Measurements from ENCODE around the gene PDCD6IP.

PDCD6IP gene

GRCh38 chr3:33909547-33909946 lies 111.1 kb downstream of the PDCD6IP start:
- TF ChIP-seq ZNF16 (tag by site-specific recombination; IDR thresholded peaks at IDR 0.05; ENCODE audit: low read depth) (no peak), ZNF169 (tag by site-specific recombination; IDR thresholded peaks at IDR 0.05) (no peak), ZNF645 (tag by site-specific recombination; IDR thresholded peaks at IDR 0.05) (no peak), ZNF48 (tag by site-specific recombination; IDR thresholded peaks at IDR 0.05) (no peak), ZNF394 (tag by site-specific recombination; IDR thresholded peaks at IDR 0.05; ENCODE audit: borderline replicate concordance) (no peak), ZNF146 (tag by site-specific recombination; IDR thresholded peaks at IDR 0.05) (no peak), ZNF175 (tag by site-specific recombination; IDR thresholded peaks at IDR 0.05) (no peak), PRDM2 (tag by site-specific recombination; IDR thresholded peaks at IDR 0.05; ENCODE audit: borderline replicate concordance) (no peak), ZNF521 (tag by site-specific recombination; IDR thresholded peaks at IDR 0.05) (no peak), ZNF155 (tag by site-specific recombination; IDR thresholded peaks at IDR 0.05) (no peak), ZNF639 (tag by site-specific recombination; IDR thresholded peaks at IDR 0.05) (no peak), ZNF837 (tag by site-specific recombination; IDR thresholded peaks at IDR 0.05) (no peak), ZBTB6 (tag by site-specific recombination; IDR thresholded peaks at IDR 0.05) (no peak), ZNF776 (tag by site-specific recombination; IDR thresholded peaks at IDR 0.05; ENCODE audit: borderline replicate concordance) (no peak), GLIS2 (tag by site-specific recombination; IDR thresholded peaks at IDR 0.05) (no peak), HIC1 (tag by site-specific recombination; IDR thresholded peaks at IDR 0.05) (no peak)
- TF ChIP-seq, protein P1, sequence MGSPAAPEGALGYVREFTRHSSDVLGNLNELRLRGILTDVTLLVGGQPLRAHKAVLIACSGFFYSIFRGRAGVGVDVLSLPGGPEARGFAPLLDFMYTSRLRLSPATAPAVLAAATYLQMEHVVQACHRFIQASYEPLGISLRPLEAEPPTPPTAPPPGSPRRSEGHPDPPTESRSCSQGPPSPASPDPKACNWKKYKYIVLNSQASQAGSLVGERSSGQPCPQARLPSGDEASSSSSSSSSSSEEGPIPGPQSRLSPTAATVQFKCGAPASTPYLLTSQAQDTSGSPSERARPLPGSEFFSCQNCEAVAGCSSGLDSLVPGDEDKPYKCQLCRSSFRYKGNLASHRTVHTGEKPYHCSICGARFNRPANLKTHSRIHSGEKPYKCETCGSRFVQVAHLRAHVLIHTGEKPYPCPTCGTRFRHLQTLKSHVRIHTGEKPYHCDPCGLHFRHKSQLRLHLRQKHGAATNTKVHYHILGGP (tag by site-specific recombination; IDR thresholded peaks at IDR 0.05) = no peak
- POLR2A ChIA-PET = no interaction called here
- Histone ChIP-seq H3K27ac (ENCODE audit: extremely low read depth, low read depth, low read length) (no peak overlapping the region), H3K36me3 (ENCODE audit: control insufficient read depth in 2 of 2, insufficient read depth in 1 of 2, low read length in 2 of 2) (no peaks in the 10 kb centered on the region), H3K4me3 (ENCODE audit: low read depth, low read length) (no peak overlapping the region), H3K4me1 (ENCODE audit: control insufficient read depth, insufficient read depth, low read length) (no peaks in the 10 kb centered on the region), H3K9me3 (ENCODE audit: control insufficient read depth, insufficient read depth, low read depth, low read length) (no peaks in the 10 kb centered on the region)
- CTCF ChIA-PET = interaction anchor here (2.8 kb wide), 1 partner anchor 26 kb away, joined by 7 read pairs; no protein-coding TSS in a partner anchor
